Ovary (tissue), 9 donors: ENCODE measurements around the gene HSD17B14. TPM values are rescaled to one million over a fixed set of nuclear protein-coding genes. Genes with fewer than 3 reads are reported as not detected.

Experiments used
- DNase-seq, 5 donors: peaks; one replicate each; pipeline ENCODE4 v3.0.0-alpha.2; 2019 to 2020
- H3K27ac ChIP-seq, 2 donors: fragments of 200-600 bp; one replicate each; pipeline versions ENCODE4 v1.5.1 to v1.8.0; 2019 to 2022
- H3K27me3 ChIP-seq: fragments of 200-600 bp; one replicate; pipeline ENCODE4 v1.8.0; 2022
- H3K36me3 ChIP-seq: fragments of 200-600 bp; sonication (generic); one replicate; pipeline ENCODE4 v1.5.1; 2019
- H3K4me1 ChIP-seq: one replicate; pipeline ENCODE4 v1.8.1; 2013; ENCODE audit warnings: mild to moderate bottlenecking, moderate library complexity; ENCODE audit not compliant: insufficient read depth
- H3K4me3 ChIP-seq: fragments of 200-600 bp; sonication (generic); one replicate; pipeline ENCODE4 v1.5.1; 2017
- H3K9me3 ChIP-seq, 2 donors: fragments of 200-600 bp in 1 of 2; sonication (generic) in 1 of 2; one replicate each; pipeline versions ENCODE4 v1.5.1 to v1.8.1; 2013 to 2019; ENCODE audit warnings: mild to moderate bottlenecking in 1 of 2, moderate library complexity in 1 of 2
- CTCF ChIP-seq, 3 donors: fragments of 450-650 bp in 2 of 3; fragments of 200-600 bp in 1 of 3; IDR thresholded peaks; one replicate each; pipeline versions ENCODE4 v1.5.1 to v1.8.0; 2016 to 2022; ENCODE audit warnings: antibody characterized with exemption in 3 of 3, mild to moderate bottlenecking in 1 of 3
- EP300 ChIP-seq: sonication (generic); formaldehyde crosslinking; IDR thresholded peaks from one replicate; pipeline ENCODE4 v1.6.1; 2017; ENCODE audit warnings: antibody characterized with exemption
- POLR2A ChIP-seq: fragments of 450-650 bp; IDR thresholded peaks from one replicate; pipeline ENCODE4 v1.6.1; 2017; ENCODE audit warnings: antibody characterized with exemption, mild to moderate bottlenecking, moderate library complexity
- WGBS, 3 donors: extraction: QIAGEN DNeasy Blood & Tissue Kit in 1 of 3; methylation state at CpG; one replicate each; pipeline versions ENCODE4 v1.1.5 to v1.1.7; 2013 to 2017; 5-methylcytosine and 5-hydroxymethylcytosine counted together
- intact Hi-C, 4 donors: fragments of 100-400 bp; cut with DNase I; formaldehyde crosslinking; loops; one replicate each; pipeline versions ENCODE4 v1.11.0 to v1.15.1; 2022 to 2023
- polyA plus RNA-seq, 2 donors: library from polyadenylated mRNA; stranded (reverse); fragments of 200-250 nt in 1 of 2; fragments of 350-450 nt in 1 of 2; fragmentation: Illumina TruSeq in 1 of 2; extraction: RNeasy Lipid Tissue Mini Kit (QIAGEN cat#74804) in 1 of 2; gene quantifications; one replicate each; pipeline ENCODE4 v1.2.3, GENCODE V29; 2013 to 2014
- total RNA-seq, 7 donors: library from RNA; depleted of rRNA in 2 of 7; stranded (reverse); fragments of >200 nt in 2 of 7; fragmentation: NEBNext Ultra II Directional in 3 of 7; extraction: Animal tissue kit (Norgen Biotek cat#: 25700) in 3 of 7; gene quantifications; one replicate each; pipeline versions ENCODE4 v1.1.0 to v1.2.4, GENCODE V29; 2016 to 2023
- donor health status: DM: no; HTN: no; CAD: no; lungs with moderate emphysema.
- donor health status: DM: no; HTN: no; CAD: no.
- donor health status: Bipolar disorder and iron deficiency.
- donor health status: DM: yes; HTN: yes; CAD: no.
- donor health status: DM: no; HTN: no; CAD: no.
- donor health status: DM: yes; HTN: yes; CAD: no.

Gene HSD17B14
- total and polyA plus RNA-seq, 9 donors = 10.6 to 82.8 (median 46.1) TPM

DNA sequence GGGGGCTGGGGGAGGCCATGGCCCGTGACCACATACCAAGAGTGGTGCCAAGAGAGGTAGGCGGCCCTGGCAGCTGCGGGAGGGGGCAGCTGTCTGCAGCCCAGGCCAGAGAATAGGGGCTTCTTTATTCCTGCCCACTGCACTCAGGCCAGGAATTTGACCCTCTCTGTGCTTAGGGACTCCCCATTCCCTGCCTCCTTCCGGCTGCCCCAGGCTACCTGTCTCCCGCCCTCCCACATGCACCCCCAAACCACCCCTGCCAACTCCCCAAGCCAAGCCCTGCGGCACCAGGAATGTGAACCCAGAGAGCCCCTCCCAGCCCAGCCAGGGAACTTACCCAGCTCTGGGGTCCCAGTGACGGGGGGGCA, 31.4 kb upstream of the HSD17B14 start:
- TF ChIP-seq CTCF (IDR thresholded peaks at IDR 0.05) = no peak
- no peak for TF ChIP-seq EP300
- TF ChIP-seq POLR2A = no peak
- WGBS, 3 donors = 4 to 10% (median 7%) methylated on average over 7 of the region's 7 CpGs
- no peaks in the 10 kb centered on the region for H3K9me3 ChIP-seq
- intact Hi-C loops = no loop called here
- H3K27ac ChIP-seq = peak overlapping the region; percentile 74 to 90
- DNase-seq = peak in 4 of 5 donors; percentile 45 to 59 (median 56)
- H3K36me3 ChIP-seq = no peaks in the 10 kb centered on the region
- peaks cover 12% of the 10 kb centered on the region for H3K4me1 ChIP-seq
- peak overlapping the region; percentile 35 for H3K4me3 ChIP-seq
- H3K27me3 ChIP-seq = no peaks in the 10 kb centered on the region

DNA sequence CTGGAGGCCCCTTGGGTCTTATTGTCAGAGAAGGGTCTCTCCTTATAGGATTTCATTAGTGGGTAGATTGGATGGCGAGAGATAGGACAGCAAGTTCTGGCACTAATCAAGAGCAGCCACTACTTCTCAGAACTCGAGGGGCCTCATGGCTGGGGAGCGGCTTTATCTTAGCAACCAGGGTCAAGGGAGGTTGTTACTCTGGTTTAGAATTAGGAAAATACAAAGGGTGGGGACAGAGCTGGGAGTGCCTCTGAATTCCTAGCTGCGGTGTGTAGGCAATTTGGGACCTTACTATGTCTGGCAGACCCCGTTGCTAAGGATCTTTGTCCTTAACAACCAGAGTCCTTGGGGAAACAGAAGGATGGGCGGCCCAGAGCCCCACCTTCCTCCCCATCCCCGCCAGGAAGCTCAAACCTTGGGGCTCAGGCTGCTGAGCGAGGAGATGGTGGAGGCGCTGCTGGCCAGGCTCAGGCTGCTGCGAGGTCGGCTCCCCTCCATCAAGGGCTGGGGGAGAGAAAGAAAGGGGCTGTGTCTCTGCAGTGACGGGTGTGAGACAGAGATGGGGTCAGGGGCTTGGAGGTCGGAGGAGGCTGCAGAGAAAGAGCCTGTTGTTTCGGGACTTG, 30.9 kb upstream of the HSD17B14 start:
- Histone ChIP-seq H3K27ac (peak overlapping the region; percentile 74 to 90), H3K36me3 (no peaks in the 10 kb centered on the region), H3K9me3 (no peaks in the 10 kb centered on the region), H3K27me3 (no peaks in the 10 kb centered on the region), H3K4me3 (peak overlapping the region; percentile 35), H3K4me1 (peaks cover 12% of the 10 kb centered on the region)
- peak in 1 of 5 donors; percentile 55 for DNase-seq
- intact Hi-C loops = no loop called here
- 11 to 18% (median 12%) methylated on average over 14 of the region's 14 CpGs for WGBS, 3 donors
- TF ChIP-seq POLR2A = no peak
- no peak for TF ChIP-seq EP300
- no peak for TF ChIP-seq CTCF (IDR thresholded peaks at IDR 0.05)

DNA sequence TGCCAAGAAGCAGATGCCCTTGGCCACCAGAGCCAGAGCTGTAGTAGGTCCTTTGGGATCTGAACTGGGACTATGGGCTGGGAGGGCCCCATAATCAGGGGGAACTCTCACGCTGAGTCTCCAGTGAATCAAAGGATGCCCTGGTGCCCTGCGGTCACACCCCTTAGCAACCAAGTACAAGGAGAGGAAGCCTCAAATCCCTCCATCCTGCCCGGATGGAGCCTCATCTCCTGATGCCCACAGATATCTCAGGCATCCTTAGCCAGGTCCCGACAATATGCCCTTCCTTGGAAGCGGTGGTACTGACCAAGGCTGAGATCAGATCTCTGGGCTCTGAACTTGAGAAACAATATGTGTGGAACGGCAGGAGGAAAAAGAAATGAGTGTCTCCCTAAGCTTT, 30.4 kb upstream of the HSD17B14 start:
- peaks cover 12% of the 10 kb centered on the region for H3K4me1 ChIP-seq
- intact Hi-C loops = no loop called here
- 54 to 61% (median 58%) methylated on average over 6 of the region's 6 CpGs for WGBS, 3 donors
- no peak for DNase-seq
- no peaks in the 10 kb centered on the region for H3K36me3 ChIP-seq
- TF ChIP-seq CTCF (IDR thresholded peaks at IDR 0.05) = no peak
- no peak for TF ChIP-seq EP300
- no peak for TF ChIP-seq POLR2A
- H3K4me3 ChIP-seq = no peak overlapping the region
- no peaks in the 10 kb centered on the region for H3K9me3 ChIP-seq
- no peaks in the 10 kb centered on the region for H3K27me3 ChIP-seq
- peak overlapping the region in 1 of 2 donors; percentile 90 for H3K27ac ChIP-seq

DNA sequence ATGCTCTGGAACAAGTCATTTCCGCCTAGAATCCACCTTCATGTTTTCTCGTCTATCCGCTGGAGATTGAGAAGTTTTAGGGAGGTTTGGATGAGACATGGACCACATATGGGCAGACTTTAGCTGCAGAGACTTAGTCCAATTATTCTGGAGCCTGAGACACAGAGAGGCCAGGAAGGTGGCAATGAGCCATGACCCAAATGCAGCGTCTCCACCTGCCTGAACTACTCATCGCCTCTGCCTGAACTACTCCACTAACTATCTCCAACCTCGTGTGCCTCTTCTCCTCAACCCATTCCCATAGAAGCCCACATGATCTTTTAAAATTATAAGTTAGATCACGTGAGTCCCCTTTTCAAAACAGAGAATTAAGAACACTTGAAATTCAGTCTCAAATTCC, 26.5 kb upstream of the HSD17B14 start:
- no peaks in the 10 kb centered on the region for H3K36me3 ChIP-seq
- H3K9me3 ChIP-seq = no peaks in the 10 kb centered on the region
- H3K27me3 ChIP-seq = no peaks in the 10 kb centered on the region
- TF ChIP-seq POLR2A (no peak), EP300 (no peak), CTCF (IDR thresholded peaks at IDR 0.05) (no peak)
- intact Hi-C loops = no loop called here
- H3K27ac ChIP-seq = no peak overlapping the region
- no peak overlapping the region for H3K4me3 ChIP-seq
- H3K4me1 ChIP-seq = peaks cover 7% of the 10 kb centered on the region
- whole genome bisulfite sequencing, 3 donors = 76 to 81% (median 81%) methylated on average over 7 of the region's 7 CpGs
- no peak for DNase-seq
